Chondrocyte (in vitro differentiated cells): ENCODE measurements around the gene ENG. TPM values are rescaled to one million over a fixed set of nuclear protein-coding genes. Genes with fewer than 3 reads are reported as not detected.

Experiments
- DNase-seq: peaks from one replicate; pipeline ENCODE4 v3.0.0; 2021; ENCODE audit warnings: mixed read lengths, low spot score
- H3K27ac Mint-ChIP-seq: one replicate; pipeline ENCODE4 v1.8.0; 2021; ENCODE audit warnings: mild to moderate bottlenecking, moderate library complexity, mixed read lengths; ENCODE audit not compliant: unreplicated experiment
- H3K27me3 Mint-ChIP-seq: 2 replicates; pipeline ENCODE4 v1.8.0; 2021; ENCODE audit warnings: low read depth, mixed read lengths
- H3K36me3 Mint-ChIP-seq: 2 replicates; pipeline ENCODE4 v1.8.0; 2021; ENCODE audit warnings: low read depth, mixed read lengths
- H3K4me1 Mint-ChIP-seq: 2 replicates; pipeline ENCODE4 v1.8.0; 2021; ENCODE audit warnings: low read depth, mild to moderate bottlenecking, mixed read lengths
- H3K4me3 Mint-ChIP-seq: one replicate; pipeline ENCODE4 v1.8.0; 2021; ENCODE audit warnings: mild to moderate bottlenecking, moderate library complexity, mixed read lengths; ENCODE audit not compliant: unreplicated experiment
- H3K9me3 Mint-ChIP-seq: 2 replicates; pipeline ENCODE4 v1.8.0; 2021; ENCODE audit warnings: low read depth, mixed read lengths
- long read RNA-seq: library from polyadenylated mRNA; stranded (forward); transcript quantifications from one replicate; pipeline ENCODE4 v2.0.0, GENCODE V29; 2021
- total RNA-seq: library from RNA; stranded (reverse); gene quantifications from 3 replicates; pipeline ENCODE4 v1.2.1, GENCODE V29; 2021
- TF ChIP-seq, protein P1 (sequence below): fragments of 200-600 bp; sonication (generic); IDR thresholded peaks from 2 replicates; pipeline ENCODE4 v1.5.0; 2021; ENCODE audit warnings: antibody characterized with exemption, mild to moderate bottlenecking, moderate library complexity

ENG gene
- 81.3 to 101 TPM (median 89.5 TPM) in 3 replicates for total RNA-seq
- long read RNA-seq, transcript ENG-201 (14 exons, 3,059 nt) = minor isoform, 7 of 366 reads
- long read RNA-seq, transcript ENG-202 (15 exons, 3,048 nt) = major isoform, 297 of 366 reads
- long read RNA-seq, partial matches to known transcripts = 46 of 366 reads
- long read RNA-seq, other reads (novel, unspliced or antisense) = 16 of 366 reads

DNA sequence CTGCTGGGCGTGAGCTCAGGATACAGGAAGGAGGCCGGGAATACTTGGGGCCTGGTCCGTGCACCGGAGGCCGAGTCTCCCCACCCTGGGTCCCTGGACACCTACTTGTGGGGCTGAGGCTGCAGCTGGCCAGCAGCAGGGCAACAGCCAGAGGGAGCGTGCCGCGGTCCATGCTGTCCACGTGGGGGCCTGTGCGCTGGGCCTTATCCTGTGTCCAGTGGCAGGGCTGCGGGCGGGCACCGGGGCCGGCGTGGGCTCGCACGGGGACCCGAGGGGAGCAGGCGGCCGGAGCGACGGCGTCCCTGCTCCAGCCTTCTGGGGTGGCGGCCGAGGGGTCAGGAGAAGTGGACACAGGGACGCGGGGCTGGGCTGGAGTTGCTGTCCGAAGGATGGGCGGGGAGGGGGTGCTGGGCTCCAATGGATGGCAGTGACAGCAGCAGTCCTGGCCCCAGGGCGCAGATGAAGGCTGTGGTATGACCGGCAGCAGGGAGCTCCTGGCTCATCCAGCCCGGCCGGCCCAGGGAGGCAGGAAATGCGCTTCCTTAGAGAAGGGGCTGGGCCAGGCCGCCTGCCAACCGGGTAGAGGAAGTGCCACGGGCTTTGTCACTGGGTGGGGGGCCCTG lies at the start of gene ENG:
ENG (minus strand) TSS at position 475 of the 623 bp plus-strand sequence; CDS start at position 172, 303 bp downstream.
- Mint-ChIP-seq H3K4me1 (peaks cover 41% of the 10 kb centered on the region), H3K9me3 (peaks cover 2% of the 10 kb centered on the region), H3K27me3 (no peaks in the 10 kb centered on the region), H3K27ac (peak within 1 kb of the TSS; percentile 87), H3K36me3 (peaks cover 5% of the 10 kb centered on the region), H3K4me3 (peak within 1 kb of the TSS; percentile 81)
- no peak for DNase-seq
- TF ChIP-seq, protein P1, sequence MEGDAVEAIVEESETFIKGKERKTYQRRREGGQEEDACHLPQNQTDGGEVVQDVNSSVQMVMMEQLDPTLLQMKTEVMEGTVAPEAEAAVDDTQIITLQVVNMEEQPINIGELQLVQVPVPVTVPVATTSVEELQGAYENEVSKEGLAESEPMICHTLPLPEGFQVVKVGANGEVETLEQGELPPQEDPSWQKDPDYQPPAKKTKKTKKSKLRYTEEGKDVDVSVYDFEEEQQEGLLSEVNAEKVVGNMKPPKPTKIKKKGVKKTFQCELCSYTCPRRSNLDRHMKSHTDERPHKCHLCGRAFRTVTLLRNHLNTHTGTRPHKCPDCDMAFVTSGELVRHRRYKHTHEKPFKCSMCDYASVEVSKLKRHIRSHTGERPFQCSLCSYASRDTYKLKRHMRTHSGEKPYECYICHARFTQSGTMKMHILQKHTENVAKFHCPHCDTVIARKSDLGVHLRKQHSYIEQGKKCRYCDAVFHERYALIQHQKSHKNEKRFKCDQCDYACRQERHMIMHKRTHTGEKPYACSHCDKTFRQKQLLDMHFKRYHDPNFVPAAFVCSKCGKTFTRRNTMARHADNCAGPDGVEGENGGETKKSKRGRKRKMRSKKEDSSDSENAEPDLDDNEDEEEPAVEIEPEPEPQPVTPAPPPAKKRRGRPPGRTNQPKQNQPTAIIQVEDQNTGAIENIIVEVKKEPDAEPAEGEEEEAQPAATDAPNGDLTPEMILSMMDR = peak; percentile 53

DNA sequence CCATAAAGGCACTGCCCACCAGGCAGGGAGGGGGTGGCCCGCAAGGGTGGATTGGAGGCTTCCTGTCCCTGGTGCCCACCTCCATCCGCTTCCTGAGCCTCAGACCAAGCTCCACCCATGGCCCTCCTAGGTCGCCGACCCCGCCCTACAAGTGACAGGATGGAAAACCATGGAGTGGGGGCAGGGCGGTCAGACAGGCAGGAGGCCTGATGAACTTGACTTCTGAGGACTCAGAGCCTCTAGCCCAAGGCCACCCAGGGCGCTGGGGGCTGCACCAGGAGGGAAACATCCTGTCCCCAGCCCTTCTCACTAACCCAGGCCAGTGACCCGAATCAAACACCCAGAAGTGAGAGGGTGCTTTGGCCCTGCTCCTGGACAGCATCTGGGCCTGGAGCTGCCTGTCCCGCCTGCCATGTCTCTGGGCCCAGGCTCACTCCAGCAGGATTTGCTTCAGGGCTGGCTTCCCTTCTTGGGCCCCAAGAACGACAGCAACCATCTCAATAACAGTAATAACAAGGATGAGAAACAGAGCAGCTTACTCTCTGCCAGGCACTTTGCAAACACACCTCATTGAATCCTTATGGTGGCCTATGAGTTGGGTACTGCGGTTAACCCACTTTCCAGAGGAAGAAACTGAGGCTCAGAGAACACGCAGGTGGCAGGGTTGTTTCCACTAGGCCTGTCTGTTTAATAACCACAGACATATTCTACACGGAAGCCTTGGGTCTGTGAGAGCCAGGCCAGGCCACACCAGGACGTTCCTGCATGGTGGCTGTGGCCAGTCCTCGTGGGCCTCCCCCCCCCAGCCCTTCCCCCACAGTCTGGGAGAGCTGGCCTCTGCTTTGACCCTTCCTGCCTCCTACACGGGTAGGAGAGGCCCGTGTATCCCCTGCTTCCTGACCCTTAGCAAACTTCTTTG lies 49.4 kb upstream of the ENG start:
- DNase-seq = peak; percentile 82
- Mint-ChIP-seq H3K4me3 (no peak overlapping the region), H3K27me3 (no peaks in the 10 kb centered on the region), H3K4me1 (peaks cover 32% of the 10 kb centered on the region), H3K27ac (peak overlapping the region; percentile 64), H3K9me3 (no peaks in the 10 kb centered on the region), H3K36me3 (peaks cover 1% of the 10 kb centered on the region)
- TF ChIP-seq, protein P1 = no peak

DNA sequence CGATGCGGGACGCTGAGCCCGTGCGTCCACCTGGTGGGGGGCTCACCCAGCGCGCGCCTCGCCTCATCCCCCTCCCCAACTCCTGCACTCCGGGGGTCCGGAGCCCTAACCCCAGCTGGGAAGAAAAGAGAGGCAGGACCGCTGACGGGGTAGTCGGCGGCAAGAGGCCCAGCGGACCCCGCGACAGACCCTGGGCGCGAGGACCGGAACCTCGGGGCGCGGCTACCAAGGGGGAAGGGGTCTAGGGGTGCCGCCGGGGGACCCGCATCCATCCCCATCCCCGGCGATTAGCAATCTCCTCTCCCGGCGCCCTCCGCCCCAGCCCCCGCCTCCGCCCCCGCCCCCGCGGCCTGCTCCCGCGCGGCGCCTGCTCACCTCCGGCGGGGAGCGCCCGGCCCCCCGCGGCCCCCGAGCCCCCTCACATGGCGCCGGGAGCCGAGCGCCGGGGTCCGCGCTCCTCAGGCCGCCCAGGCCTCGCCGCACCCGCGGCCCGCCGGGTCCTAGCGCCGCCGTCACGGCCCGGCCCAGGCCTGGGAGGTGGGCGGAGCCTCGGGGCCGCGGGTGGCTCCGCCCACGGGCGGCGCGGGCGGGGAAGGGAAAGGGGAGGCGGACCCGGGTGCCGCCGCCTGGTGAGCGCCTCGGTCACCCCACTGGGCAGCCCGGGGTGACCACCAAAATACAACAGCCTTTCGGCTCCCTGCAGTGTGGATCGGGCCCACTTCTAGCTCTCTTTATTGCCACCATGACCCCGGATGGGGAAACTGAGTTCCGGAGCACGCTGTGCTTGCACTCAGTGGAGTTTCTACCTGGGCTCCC lies 44.9 kb upstream of the ENG start, which contains the start of gene ST6GALNAC6:
ST6GALNAC6 (minus strand) TSS at position 476 of the 816 bp plus-strand sequence. CDS start 1,622 bp downstream, outside the sequence.
- Mint-ChIP-seq H3K27ac (peak within 1 kb of the TSS; percentile 95), H3K36me3 (peaks cover 11% of the 10 kb centered on the region), H3K4me3 (peak within 1 kb of the TSS; percentile 85), H3K4me1 (peaks cover 42% of the 10 kb centered on the region), H3K9me3 (no peaks in the 10 kb centered on the region), H3K27me3 (no peaks in the 10 kb centered on the region)
- TF ChIP-seq, protein P1 = no peak
- DNase-seq = peak; percentile 84

DNA sequence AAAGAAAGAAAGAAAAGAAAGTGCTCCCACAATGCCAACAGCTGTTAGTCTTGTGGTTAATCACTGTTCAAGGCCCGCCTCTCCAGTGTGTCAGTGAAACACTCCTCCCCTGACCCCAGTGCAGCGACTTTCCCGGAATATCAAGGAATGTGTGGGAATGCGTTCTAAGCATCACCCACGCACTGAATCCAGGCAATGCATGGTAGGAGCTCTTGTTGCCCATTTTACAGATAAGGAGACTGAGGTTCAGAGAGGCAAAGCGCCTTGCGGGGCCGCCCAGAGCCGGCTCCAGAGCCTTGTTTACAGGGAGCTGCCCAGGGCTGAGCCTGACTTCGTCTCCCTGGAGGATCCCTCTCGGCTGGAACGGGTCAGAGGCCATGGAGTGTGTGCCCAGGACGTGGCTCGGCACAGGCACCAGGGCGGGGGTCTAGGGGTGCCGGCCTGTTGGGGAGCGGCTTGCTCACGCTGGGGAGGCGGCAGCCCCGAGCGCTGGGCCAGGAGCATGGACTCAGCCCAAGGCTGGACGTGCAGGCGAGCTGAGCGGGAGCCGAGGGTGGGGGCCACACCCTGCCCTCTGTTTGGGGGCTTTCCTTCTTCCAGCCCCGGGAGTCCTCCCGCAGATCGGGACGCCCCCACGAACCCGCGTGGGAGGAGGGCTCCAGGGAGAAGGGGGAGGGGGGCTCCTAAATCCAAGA lies 44.1 kb upstream of the ENG start:
- Mint-ChIP-seq H3K27ac (peak overlapping the region; percentile 95), H3K4me3 (peak overlapping the region; percentile 85), H3K4me1 (peaks cover 35% of the 10 kb centered on the region), H3K27me3 (no peaks in the 10 kb centered on the region), H3K9me3 (no peaks in the 10 kb centered on the region), H3K36me3 (peaks cover 18% of the 10 kb centered on the region)
- TF ChIP-seq, protein P1 = no peak
- peak; percentile 90 for DNase-seq
